Right atrium auricular region (tissue), 2 donors: ENCODE measurements around the gene TRIM46. TPM values are rescaled to one million over a fixed set of nuclear protein-coding genes. Genes with fewer than 3 reads are reported as not detected.
A peak's percentile ranks its signal among the peaks of the same experiment; 100 is the strongest.
"Not testable (repeated sequence)": the region's sequence is repeated elsewhere in the genome, so short reads cannot be mapped to it uniquely, and the experiment has no call there.

Source experiments
- DNase-seq: peaks from one replicate; pipeline ENCODE4 v3.0.0-alpha.2; 2019; ENCODE audit warnings: low spot score
- H3K27ac ChIP-seq, 2 donors: fragments of 200-600 bp; sonication (generic); 1 replicate in 1 of 2; 2 replicates in 1 of 2; pipeline ENCODE4 v1.5.1; 2016 to 2019
- H3K27me3 ChIP-seq, 2 donors: fragments of 200-600 bp; sonication (generic); one replicate each; pipeline versions ENCODE4 v1.5.1 to v1.6.0; 2017 to 2019
- H3K36me3 ChIP-seq: fragments of 200-600 bp; sonication (generic); one replicate; pipeline ENCODE4 v1.5.1; 2016
- H3K4me1 ChIP-seq, 2 donors: fragments of 200-600 bp; sonication (generic); one replicate each; pipeline versions ENCODE4 v1.5.1 to v1.6.0; 2017 to 2019
- H3K4me3 ChIP-seq, 2 donors: fragments of 200-600 bp; sonication (generic); 1 replicate in 1 of 2; 2 replicates in 1 of 2; pipeline ENCODE4 v1.5.1; 2017 to 2019; ENCODE audit warnings: mild to moderate bottlenecking in 1 of 2, moderate library complexity in 1 of 2
- H3K9me3 ChIP-seq, 2 donors: fragments of 200-600 bp; sonication (generic); one replicate each; pipeline ENCODE4 v1.5.1; 2019
- CTCF ChIP-seq, 2 donors: fragments of 200-600 bp; sonication (generic); IDR thresholded peaks; one replicate each; pipeline ENCODE4 v1.5.1; 2019; ENCODE audit warnings: antibody characterized with exemption in 2 of 2
- total RNA-seq, 2 donors: library from RNA; depleted of rRNA; stranded (reverse); fragments of >200 nt; gene quantifications; one replicate each; pipeline ENCODE4 v1.1.0, GENCODE V29; 2016

Gene TRIM46
- total RNA-seq, 2 donors from 2014 or later = 0.20 TPM; not detected in 1

GRCh38 chr1:155140630-155140953, 33.1 kb upstream of the TRIM46 start:
- H3K4me3 ChIP-seq = peak overlapping the region; percentile 70 to 86
- no peaks in the 10 kb centered on the region for H3K27me3 ChIP-seq
- peaks cover 0 to 33% of the 10 kb centered on the region in 2 donors for H3K4me1 ChIP-seq
- TF ChIP-seq CTCF (IDR thresholded peaks at IDR 0.05) = no peak
- DNase-seq = no peak
- no peaks in the 10 kb centered on the region for H3K36me3 ChIP-seq
- no peaks in the 10 kb centered on the region for H3K9me3 ChIP-seq
- H3K27ac ChIP-seq = peak overlapping the region; percentile 85 to 91

GRCh38 chr1:155141749-155142148, 31.9 kb upstream of the TRIM46 start:
- Histone ChIP-seq H3K4me1 (peaks cover 0 to 28% of the 10 kb centered on the region in 2 donors), H3K27me3 (no peaks in the 10 kb centered on the region), H3K4me3 (no peak overlapping the region), H3K9me3 (no peaks in the 10 kb centered on the region), H3K36me3 (no peaks in the 10 kb centered on the region), H3K27ac (no peak overlapping the region)
- TF ChIP-seq CTCF (IDR thresholded peaks at IDR 0.05) = no peak
- no peak for DNase-seq

- H3K9me3 ChIP-seq = no peaks in the 10 kb centered on the region
- TF ChIP-seq CTCF (IDR thresholded peaks at IDR 0.05) = no peak
- DNase-seq = no peak
- H3K27me3 ChIP-seq = no peaks in the 10 kb centered on the region
- H3K36me3 ChIP-seq = no peaks in the 10 kb centered on the region
- H3K4me3 ChIP-seq = no peak overlapping the region
- no peaks in the 10 kb centered on the region for H3K4me1 ChIP-seq
- no peak overlapping the region for H3K27ac ChIP-seq
Observed at GRCh38 chr1:155145491-155145890, 28.2 kb upstream of the TRIM46 start.

GRCh38 chr1:155155996-155156643, 17.5 kb upstream of the TRIM46 start:
- not testable (repeated sequence) for H3K27ac ChIP-seq, H3K36me3 ChIP-seq, H3K9me3 ChIP-seq, H3K4me3 ChIP-seq, DNase-seq, H3K4me1 ChIP-seq, H3K27me3 ChIP-seq

- Histone ChIP-seq H3K36me3 (no peaks in the 10 kb centered on the region), H3K27me3 (no peaks in the 10 kb centered on the region), H3K4me1 (no peaks in the 10 kb centered on the region), H3K9me3 (no peaks in the 10 kb centered on the region), H3K27ac (no peak overlapping the region), H3K4me3 (no peak overlapping the region)
- TF ChIP-seq CTCF (IDR thresholded peaks at IDR 0.05) = no peak
- no peak for DNase-seq
Observed at GRCh38 chr1:155158991-155159390, 14.7 kb upstream of the TRIM46 start.

GRCh38 chr1:155160128-155160527, 13.5 kb upstream of the TRIM46 start:
- Histone ChIP-seq H3K4me1 (no peaks in the 10 kb centered on the region), H3K27me3 (no peaks in the 10 kb centered on the region), H3K4me3 (no peak overlapping the region), H3K9me3 (no peaks in the 10 kb centered on the region), H3K36me3 (no peaks in the 10 kb centered on the region), H3K27ac (no peak overlapping the region)
- no peak for TF ChIP-seq CTCF (IDR thresholded peaks at IDR 0.05)
- no peak for DNase-seq

- H3K4me1 ChIP-seq = peaks cover 0 to 19% of the 10 kb centered on the region in 2 donors
- H3K27me3 ChIP-seq, H3K9me3 ChIP-seq, H3K27ac ChIP-seq, DNase-seq, H3K36me3 ChIP-seq, H3K4me3 ChIP-seq: not testable (repeated sequence)
Observed at GRCh38 chr1:155162631-155163030, 11.0 kb upstream of the TRIM46 start.

GRCh38 chr1:155163785-155164184, 9.9 kb upstream of the TRIM46 start:
- DNase-seq, H3K36me3 ChIP-seq, H3K27me3 ChIP-seq, H3K9me3 ChIP-seq, H3K4me3 ChIP-seq, H3K27ac ChIP-seq: not testable (repeated sequence)
- peaks cover 0 to 24% of the 10 kb centered on the region in 2 donors for H3K4me1 ChIP-seq

GRCh38 chr1:155164625-155165024, 9.0 kb upstream of the TRIM46 start:
- not testable (repeated sequence) for H3K4me3 ChIP-seq, H3K27me3 ChIP-seq, H3K9me3 ChIP-seq, H3K27ac ChIP-seq, DNase-seq, H3K36me3 ChIP-seq
- peaks cover 0 to 24% of the 10 kb centered on the region in 2 donors for H3K4me1 ChIP-seq
